Globus pallidus (tissue), 1 donor: ENCODE measurements around the gene SBF2.

ENCODE experiments used
- DNase-seq: peaks from one replicate; pipeline ENCODE4 v3.0.0-alpha.2; 2015; ENCODE audit warnings: low spot score

SBF2 gene

DNA sequence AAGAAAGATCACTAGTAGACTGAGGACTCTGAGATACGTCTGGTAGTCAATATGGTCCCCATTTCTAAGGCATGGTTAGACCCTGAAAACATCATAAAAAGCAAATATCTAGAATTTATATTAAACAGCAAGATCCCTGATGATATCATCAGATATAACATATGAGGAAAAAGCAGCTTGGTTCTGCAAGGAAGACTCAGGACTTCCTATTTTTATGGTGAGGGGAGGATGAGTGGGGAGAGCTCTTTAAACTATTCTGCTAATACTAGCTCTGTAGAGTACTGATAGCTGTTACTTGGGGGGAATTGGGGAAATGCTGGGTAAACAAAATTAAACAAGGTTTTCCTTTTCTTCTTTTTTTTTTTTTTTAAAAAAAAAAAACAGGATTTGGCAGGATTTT lies 394.3 kb downstream of the SBF2 start:
- DNase-seq = no peak

DNA sequence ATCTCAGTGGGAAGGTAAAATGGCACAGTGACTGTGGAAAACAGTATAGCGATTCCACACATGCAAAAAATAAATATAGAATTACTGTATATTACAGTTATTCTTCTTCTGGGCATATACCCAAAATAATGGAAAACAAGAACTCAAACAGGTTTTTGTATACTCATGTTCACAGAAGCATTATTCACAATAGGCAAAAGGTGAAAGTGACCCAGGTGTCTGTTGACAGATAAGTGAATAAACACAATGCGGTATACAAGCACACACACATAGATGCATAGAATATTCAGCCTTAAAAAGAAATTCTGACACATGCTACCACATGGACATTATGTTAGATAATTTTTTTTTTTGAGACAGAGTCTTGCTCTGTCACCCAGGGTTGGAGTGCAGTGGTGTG lies 397.1 kb downstream of the SBF2 start:
- no peak for DNase-seq

DNA sequence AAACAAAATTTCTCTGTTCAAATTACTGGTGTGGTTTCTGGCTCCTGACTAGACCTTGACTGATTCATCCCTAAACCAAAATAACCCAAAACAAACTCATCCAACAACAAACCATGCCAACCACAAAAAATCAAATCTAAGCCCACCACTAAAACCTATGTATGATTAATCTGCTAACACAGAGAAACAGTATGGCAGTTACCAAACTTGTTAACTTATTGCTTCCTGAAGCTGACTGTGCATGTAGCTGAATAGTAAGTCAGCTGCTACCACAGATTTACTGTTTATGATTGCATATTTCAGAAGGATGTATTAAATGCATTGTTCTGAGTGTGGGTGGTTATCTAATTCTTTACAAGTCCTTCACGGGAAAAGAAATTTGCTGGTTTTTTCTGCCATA lies 399.0 kb downstream of the SBF2 start:
- no peak for DNase-seq

DNA sequence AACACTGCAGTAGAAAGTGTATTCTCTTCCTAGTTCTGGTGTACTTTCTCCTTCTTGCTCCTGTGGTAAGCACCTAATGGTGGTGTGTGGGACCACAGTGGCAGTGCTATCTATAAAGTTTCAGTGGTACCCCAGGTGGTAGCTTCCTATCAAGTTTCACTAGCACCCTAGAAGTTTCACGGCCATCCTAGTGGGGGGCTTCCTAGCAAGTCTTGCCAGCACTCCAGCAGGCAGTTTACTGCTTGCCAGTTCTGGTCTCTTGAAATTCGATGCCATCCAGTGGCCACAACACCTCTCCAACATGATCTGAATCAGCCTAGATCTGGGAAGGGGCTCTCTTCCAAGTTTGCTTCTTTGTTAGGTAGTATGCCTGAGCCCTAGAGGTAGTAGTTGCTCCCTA lies 400.5 kb downstream of the SBF2 start:
- DNase-seq = no peak

DNA sequence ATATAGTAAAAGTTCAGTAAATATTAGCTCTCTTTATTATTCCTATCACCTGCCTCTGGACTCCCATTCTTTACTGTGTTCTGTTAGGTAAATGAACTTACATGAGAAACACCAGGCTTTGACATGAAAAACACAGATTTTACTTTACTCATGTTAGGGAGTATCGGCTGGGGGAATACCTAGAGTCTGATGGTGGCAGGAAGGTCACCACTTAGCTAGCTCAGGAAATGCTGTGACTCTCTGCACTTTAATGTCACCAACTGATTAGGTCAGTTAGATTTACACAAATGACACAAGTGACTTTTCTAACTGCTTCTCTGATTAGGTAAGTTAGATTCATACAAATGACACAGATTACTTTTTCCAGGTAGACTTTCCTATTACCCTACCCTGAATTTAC lies 405.1 kb downstream of the SBF2 start:
- no peak for DNase-seq

DNA sequence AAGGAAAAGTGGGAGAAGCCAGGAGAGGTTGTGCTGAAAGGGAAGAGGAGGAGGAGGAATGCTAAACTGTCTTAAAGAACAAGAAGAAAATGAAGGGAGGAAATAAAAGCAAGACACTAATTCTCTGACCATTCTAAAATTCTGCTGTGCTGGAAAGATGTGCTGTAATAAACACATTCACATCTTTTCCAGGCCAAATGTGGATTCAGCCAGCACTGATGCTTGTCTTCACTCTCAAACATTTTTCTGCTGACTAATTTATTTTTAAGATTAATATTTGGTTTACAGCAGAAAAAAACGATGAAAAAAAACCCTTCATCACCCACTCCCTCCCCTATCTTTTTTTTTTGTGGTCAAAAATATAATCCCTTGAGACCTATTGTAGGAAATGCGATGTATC lies 406.5 kb downstream of the SBF2 start:
- DNase-seq = no peak

DNA sequence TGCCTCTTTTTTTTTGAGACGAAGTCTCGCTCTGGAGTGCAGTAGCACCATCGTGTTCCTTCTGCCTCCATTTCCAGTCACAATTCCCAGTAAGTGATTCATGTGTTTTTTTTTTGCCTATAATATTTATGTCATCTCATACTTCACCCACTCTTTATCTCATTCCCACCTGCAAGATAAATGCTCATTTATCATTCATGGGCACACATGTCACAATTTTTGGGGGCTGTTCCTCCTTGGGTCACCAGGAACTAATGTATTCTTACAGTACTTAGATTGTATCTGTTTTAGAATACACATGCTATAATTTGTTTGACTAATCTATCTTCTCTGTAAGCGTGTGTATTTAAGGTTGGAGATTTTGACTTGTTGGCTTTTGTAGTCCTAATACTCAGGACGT lies 407.4 kb downstream of the SBF2 start:
- no peak for DNase-seq

DNA sequence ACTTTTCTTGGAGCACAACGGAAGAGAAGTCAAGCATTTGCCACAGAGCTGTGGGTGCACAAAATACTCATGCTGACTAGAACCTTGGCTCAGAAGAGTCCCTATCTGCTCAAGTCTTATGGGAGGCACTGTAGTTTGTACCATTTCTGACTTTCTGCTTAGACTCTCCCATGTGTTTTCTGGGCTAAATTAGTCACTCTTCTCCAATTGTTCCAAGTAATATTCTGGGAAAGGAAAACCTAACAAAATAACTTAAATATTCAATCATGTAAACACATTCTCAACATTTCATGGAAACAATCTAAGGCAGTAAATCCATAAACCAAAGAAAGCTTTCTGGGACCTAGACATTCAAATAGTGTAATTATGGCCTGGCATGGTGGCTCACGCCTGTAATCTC lies 409.4 kb downstream of the SBF2 start:
- no peak for DNase-seq

DNA sequence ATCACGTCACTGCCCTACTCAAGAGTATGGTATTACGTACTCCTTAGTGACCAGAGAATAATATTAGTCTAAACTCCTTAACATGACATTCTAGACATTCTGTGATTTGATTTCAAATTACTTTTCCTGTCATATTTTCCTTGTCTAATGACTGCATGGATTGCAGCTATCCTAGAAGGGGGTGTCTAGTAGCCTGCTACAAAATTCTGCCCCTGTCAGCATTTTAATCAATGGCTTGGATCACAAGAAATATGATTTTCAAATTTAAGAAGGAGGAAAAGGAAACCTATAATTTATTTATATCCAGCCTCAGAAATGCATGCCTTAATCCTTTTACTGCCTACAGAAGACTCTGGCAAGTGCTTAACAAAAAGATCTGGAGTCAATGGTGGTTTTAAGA lies 413.4 kb downstream of the SBF2 start:
- DNase-seq = no peak

DNA sequence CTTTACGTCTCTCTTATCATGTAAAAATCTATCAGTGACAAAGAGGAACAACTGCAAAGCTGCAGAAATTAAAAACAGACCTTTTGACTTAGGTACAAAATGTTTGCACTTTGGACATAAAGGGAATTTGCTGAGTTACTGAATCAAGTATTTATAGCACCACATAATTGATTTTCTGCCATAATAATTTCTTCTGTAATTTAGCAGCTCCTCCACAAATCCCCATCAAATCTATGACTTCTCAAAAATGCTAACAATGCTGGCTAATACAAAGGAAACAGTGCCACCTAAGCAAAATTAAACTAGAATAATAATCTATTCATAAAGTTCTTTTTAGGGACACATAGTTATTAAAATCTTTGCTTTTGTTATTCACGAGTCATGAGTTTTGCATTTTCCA lies 415.1 kb downstream of the SBF2 start:
- no peak for DNase-seq

DNA sequence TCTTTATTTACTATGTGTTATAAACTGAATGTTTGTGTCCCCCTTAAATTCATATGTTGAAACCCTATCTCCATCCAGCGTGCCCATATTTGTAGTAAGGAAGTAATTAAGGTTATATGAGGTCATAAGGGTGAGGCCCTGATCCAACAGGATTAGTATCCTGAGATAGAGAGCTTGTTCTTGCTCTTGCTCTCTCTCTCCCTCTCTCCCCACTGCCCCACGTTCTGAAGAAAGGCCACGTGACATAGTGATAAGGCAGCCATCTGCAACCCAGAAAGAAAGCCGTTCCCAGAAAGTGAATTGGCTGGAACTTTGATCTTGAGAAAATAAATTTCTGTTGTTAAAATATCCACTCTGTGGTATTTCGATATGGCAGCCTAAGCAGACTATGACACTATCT lies 417.7 kb downstream of the SBF2 start:
- no peak for DNase-seq

DNA sequence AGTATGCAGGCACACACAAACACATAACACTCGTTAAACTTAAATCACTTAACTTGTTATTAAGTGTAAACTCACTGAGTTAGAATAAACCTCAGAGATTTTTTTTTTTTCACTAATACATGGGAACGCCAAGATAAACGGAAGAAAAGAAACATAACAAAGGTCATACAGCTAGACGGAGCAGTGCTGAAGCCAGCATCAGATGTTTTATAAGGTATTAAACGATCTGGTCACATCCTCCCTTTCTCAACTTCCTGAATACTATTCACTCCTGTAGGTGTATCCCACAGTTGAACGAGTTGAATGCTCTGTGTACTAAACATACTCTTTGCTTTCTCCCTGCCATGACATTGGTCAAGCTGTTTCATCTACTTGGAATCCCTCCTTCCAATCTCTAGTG lies 418.2 kb downstream of the SBF2 start:
- no peak for DNase-seq

DNA sequence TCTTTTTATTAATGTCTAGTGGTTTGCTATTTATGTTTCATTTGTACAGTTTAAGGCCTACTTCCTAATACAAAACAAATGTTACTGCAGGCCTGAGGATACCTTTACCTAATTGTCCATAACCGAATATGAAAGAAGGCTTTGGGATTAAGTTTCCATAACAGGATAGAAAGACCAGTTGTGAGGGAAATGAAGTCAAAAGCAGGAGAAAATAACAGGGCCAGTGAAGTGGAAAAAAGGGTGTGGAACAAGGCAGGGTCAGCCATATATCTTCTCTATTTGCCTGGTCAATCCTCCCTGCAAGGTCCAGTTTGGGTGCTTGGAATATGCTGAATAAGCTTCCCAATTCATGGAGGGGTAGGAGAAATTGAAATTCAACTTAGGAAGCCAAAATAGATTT lies 418.6 kb downstream of the SBF2 start:
- no peak for DNase-seq

DNA sequence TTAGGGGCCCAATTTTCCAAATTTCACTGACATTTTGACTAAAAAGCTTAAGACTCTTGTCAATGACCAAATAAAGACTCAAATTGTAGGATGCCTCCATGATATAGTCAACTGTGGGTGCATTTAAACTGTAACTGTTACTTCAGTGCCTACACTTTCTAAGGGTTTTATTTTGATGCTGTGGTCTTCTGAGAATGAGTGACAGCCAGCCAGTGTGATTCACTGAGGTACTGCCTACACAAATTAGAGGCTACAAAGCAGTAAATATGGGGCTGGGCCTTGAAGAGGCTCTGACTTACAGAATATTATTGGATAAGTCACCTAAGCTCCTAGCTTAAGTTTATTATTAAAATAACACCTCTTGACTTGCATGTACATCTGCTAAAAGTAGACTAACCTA lies 419.6 kb downstream of the SBF2 start:
- no peak for DNase-seq

DNA sequence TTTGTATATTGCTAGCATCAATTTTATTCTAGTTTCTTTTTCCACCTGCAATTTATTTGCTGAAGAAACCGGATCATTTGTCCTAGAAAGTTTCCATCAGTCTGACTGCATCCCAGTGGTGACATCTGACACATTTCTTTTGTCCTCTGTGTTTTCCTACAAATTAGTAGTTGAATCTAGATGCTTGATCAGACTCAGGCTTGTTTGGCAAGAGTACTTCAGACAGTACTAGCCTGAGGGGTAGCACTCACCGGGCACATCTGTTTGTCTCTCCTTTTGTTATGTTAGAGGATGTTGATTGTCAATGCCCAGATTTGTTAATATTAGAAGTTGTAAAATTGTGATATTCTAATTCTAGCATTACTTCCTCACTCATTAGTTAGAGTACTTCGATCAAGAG lies 425.4 kb downstream of the SBF2 start:
- DNase-seq = no peak

DNA sequence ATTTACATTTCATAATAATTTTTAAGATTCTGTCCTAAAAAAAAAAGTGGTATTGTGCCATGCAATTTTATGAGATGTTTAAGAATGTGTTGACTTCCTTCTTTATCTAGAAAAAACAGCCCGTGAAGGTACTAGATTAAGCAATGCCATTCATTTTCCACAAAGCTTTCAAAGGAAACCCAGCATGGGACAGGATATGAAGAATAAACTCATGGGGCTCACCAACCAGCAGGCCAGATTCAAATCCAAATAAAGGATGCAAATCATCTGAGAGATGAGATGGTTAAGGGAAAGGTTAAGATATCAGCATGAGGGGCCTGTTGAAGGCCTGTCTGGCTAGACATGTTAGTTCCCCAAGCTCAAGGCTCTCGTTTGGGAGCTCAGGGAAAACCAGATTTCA lies 431.0 kb downstream of the SBF2 start:
- DNase-seq = no peak

DNA sequence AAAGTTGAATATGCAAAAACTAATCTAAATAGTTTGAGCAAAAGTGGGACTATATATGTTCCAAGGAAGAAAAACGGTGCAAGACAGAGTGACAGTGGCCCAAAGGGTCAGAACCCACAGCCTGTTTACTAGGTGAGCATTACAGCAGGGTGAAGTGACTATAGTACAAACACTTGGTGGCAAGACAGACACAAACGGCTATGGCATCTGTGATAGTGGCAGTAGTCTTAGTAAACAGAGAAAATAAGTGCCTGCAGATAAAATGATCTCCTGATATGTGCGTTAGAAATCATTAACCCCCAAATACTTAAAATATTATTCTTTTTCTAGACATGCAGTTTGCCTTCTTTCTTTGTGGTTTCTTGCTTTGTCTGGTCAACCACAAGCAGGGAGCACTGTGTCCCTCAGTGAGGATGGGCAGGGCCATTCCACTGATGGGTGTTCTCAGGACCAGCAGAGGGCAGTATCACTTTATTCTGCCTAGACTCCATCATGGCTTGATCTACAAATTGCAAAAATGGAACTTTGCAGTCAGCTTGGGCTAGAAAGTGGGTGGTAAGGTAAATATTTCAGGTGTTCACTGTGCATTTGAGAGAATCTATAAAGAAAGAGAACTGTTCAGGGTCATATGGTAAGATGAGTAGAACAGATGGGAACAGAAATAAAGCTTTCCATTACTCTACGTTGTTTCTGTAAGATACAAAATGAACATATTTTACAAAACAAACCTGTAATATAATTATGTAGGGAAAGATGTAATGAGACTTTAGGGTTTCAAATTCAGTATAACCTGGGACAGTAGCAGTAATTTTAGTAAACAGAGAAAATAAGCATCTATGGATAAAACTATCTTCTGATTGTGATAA lies 431.9 kb downstream of the SBF2 start:
- DNase-seq = peak; percentile 47

DNA sequence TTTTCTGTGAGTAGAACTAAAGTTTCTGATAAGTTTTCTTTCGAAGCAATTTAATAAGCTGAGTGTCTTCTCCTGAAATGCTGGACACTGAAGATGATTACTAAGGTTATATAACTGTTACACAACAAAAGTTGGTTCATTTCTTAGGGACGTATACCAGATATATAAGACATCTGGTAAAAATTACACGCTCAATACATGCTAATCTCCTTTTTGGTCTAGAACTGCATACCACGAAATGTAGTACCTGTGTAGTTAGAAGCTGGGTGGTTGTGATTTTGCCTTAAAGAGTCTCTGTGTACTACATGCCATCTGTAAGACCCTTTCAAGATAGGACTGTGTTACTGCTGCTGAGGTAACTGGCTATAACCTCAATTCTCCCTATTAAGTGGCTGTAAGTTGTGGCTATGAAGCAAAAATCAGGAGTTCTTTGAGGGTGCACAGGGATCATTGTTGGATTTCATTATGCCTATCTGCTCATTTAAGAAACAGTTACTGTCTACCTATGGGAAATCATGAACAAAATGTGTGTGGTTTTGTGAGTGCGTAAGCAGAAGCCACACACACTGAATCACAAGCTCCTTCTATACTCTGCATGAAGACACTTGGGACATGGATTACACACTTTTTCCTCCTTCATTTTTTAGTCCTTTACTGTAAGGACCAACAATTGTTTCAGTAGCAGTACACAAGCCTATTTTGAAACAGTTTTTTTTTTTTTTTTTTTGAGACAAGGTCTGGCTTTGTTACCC lies 434.3 kb downstream of the SBF2 start:
- no peak for DNase-seq

DNA sequence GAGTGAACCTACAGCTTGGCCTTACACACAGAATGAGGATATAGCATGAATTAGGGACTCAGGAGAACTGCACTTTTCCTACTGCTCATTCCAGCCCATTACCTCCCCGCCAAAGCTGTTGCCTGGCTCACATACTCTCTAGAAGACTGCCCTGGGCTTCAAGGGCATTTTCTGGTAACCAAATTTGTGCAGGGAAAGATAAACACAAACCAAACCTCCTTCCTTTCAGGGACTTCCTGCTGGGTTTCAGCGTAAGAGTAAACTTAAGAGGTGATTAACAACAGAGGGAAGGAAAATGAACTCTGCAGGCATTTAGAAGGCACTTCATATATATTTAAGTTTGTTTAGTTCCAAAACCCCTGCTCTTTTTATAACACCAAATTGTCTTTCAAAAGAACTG lies 435.2 kb downstream of the SBF2 start:
- DNase-seq = no peak

DNA sequence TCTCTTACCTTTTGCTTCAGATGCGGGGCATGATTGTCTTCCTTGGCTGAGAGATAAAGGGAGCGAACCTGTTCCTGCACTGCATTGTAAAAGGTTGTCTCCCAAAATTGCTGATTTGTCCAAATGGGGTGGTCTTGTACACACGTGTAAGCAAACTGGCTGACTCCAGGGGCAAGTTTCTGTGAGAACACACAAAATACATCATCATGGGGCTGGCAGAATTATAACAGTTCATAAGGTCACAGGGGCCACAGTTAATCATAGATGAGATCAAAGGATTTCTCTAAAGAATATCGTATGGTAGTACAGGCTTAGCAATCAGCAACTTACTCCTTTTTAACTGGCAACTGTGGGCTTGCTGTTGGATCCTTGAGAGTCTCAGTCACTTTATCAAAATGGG lies 435.8 kb downstream of the SBF2 start:
- no peak for DNase-seq

DNA sequence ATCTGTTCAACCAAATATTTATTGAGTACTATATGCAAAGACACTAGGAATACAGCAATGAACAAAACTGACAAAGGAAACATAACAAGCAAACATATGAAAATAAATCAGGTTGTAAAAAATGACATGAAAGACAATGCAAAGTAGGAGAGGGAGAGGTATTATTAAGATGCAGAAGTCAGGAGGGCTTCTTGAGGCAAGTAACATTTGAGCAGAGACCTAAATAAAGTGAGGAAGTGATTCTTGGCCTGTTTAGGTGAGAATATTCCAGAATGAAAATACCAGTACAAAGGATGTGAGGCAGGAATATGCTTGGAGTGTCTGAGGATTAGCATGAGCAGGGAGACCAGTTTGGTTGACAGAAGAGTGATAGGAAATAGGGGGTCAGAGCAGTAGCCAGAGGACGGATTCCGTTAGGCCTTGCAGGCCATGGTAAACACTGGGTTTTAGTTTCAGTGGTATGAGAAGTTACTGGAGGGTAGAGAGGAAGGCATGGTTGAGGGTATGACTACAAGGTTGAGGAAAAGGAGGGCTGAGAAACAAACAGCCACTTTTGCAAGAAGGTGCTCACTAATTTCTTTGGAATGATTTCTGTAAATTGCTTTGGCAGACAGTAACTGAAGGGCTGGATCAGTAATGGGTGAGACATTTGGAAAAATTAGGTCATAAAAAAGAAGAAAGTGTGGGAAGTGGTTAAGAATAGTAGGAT lies 438.3 kb downstream of the SBF2 start:
- DNase-seq = no peak

DNA sequence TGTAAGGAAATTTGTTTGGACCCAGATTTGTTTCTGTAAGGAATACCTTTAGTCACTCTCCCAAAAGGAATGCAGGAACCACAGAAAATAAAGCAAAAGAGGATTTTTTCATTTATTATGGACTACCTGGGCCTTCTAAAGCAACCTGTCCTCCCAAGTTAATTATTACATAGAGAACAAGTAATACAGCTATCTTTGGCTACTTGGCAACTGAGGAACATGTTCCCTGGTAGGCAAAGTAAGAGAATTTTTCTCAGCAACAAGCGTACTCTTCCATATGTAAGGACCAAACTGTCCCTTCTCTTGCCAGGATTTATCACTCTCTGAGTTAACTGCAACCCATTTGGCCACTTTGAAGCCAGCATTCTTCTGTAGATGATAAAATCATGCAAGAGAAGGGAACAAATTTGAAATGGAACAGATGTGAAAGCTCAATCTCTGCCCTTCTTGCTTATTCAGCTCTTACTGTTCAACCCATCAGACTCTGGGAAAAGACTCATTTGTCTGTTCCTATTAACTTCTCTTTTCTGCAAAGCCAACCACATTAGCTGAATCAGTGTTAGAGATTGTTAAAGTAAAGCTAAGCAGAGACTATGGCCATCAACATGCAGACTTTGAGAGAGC lies 440.0 kb downstream of the SBF2 start:
- DNase-seq = no peak

DNA sequence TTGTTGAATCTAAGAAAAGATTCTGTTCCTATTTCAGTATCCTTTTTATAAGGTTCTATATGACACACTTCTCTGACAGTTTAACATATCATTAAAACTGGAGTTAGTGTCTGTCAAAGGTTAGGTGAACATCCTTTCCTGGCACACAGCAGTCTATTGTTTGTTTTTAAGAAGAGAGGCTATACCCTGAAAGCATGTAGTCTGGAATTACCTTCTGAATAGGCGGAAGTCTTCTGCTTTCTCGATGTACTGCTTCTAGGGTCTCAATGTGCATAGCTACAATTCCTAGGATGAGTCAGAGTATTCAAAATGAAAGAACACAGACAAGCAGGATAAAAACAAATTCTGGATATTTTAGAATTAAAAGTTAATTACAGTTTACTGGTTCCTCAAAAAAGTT lies 441.6 kb downstream of the SBF2 start:
- no peak for DNase-seq
